HG03175 (cell line): ENCODE results near the gene MT4.

Experiments
- ATAC-seq: cut with Tn5 transposase; IDR thresholded peaks from one replicate; pipeline ENCODE4 v1.9.1; 2021; ENCODE audit warnings: mild to moderate bottlenecking, moderate library complexity; ENCODE audit not compliant: unreplicated experiment

Gene MT4

DNA sequence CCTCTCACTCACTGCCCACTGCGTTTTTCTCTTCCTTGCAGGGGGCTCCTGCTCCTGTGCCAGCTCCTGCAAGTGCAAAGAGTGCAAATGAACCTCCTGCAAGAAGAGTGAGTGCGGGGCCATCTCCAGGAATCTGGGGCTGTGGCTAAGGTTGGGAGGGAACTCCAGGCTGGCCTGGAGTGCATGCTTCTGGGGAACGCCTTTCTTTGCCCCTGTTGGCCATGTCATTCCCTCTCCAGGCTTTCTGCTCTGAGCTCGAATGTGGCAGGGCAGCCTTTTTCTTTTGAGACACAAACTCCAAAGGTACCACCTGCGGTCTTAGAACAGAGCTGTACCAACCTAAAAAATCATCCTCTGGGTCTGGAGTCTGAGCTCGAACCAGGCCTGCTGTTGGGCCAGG is 53.3 kb downstream of the MT4 start:
- ATAC-seq, result no peak
